CD14-positive monocyte (primary cell): ENCODE measurements around the gene CEBPB. TPM values are rescaled to one million over a fixed set of nuclear protein-coding genes. Genes with fewer than 3 reads are reported as not detected.

Experiments used
- DNase-seq, 3 donors: peaks; one replicate each; pipeline ENCODE4 v3.0.0-alpha.2; 2011 to 2022
- H2AFZ ChIP-seq: 2 replicates; pipeline ENCODE4 v1.6.0; 2012; ENCODE audit warnings: mild to moderate bottlenecking, low read depth, low read length, inconsistent platforms; ENCODE audit not compliant: insufficient read depth, poor library complexity, severe bottlenecking
- H3K27ac ChIP-seq, 2 donors: 1 replicate in 1 of 2; 2 replicates in 1 of 2; pipeline ENCODE4 v1.5.1; 2012 to 2013; ENCODE audit warnings: low read length in 2 of 2, control low read depth in 1 of 2, inconsistent platforms in 1 of 2, low read depth in 1 of 2, mild to moderate bottlenecking in 1 of 2
- H3K27me3 ChIP-seq, 2 donors: one replicate each; pipeline versions ENCODE4 v1.6.0 to v1.6.1; 2011 to 2013; ENCODE audit warnings: low read length in 2 of 2; ENCODE audit not compliant: control insufficient read depth in 2 of 2, insufficient read depth in 2 of 2
- H3K36me3 ChIP-seq, 2 donors: replicated peaks in 1 of 2; 1 replicate in 1 of 2; 2 replicates in 1 of 2; pipeline versions ENCODE4 v1.5.1 to v1.6.1; 2012 to 2013; ENCODE audit warnings: low read length in 2 of 2, control low read depth in 1 of 2, inconsistent platforms in 1 of 2, mild to moderate bottlenecking in 1 of 2; ENCODE audit not compliant: insufficient read depth in 2 of 2, control insufficient read depth in 1 of 2
- H3K4me1 ChIP-seq, 2 donors: 1 replicate in 1 of 2; 2 replicates in 1 of 2; pipeline versions ENCODE4 v1.5.1 to v1.6.1; 2012 to 2013; ENCODE audit warnings: low read length in 2 of 2, control low read depth in 1 of 2, inconsistent platforms in 1 of 2, mild to moderate bottlenecking in 1 of 2, moderate library complexity in 1 of 2; ENCODE audit not compliant: insufficient read depth in 2 of 2, control insufficient read depth in 1 of 2
- H3K4me2 ChIP-seq: replicated peaks from 2 replicates; pipeline ENCODE3; 2012; ENCODE audit warnings: low read length, moderate library complexity, mild to moderate bottlenecking; ENCODE audit not compliant: poor library complexity, severe bottlenecking; ENCODE audit errors: extremely low read depth
- H3K4me3 ChIP-seq, 3 experiments: fragments of 200-600 bp in 1 of 3; sonication (generic) in 1 of 3; replicated peaks in 1 of 3; 1 replicate in 2 of 3; 2 replicates in 1 of 3; pipeline ENCODE4 v1.5.1; 2011 to 2013; ENCODE audit warnings: low read length in 3 of 3, mild to moderate bottlenecking in 3 of 3, control low read depth in 2 of 3, low read depth in 2 of 3, inconsistent platforms in 1 of 3, moderate library complexity in 1 of 3
- H3K79me2 ChIP-seq: 2 replicates; pipeline ENCODE4 v1.6.0; 2012; ENCODE audit warnings: mild to moderate bottlenecking, control low read depth, inconsistent platforms, low read length, moderate library complexity; ENCODE audit not compliant: insufficient read depth
- H3K9ac ChIP-seq: 2 replicates; pipeline ENCODE4 v1.6.0; 2017; ENCODE audit warnings: low read length, mild to moderate bottlenecking; ENCODE audit not compliant: insufficient read depth, poor library complexity, severe bottlenecking
- H3K9me3 ChIP-seq, 2 donors: replicated peaks in 1 of 2; 1 replicate in 1 of 2; 2 replicates in 1 of 2; pipeline versions ENCODE4 v1.5.1 to v1.6.1; 2012 to 2013; ENCODE audit warnings: low read length in 2 of 2, control low read depth in 1 of 2; ENCODE audit not compliant: control insufficient read depth in 1 of 2, insufficient read depth in 1 of 2
- H4K20me1 ChIP-seq: 2 replicates; pipeline ENCODE4 v1.6.0; 2012; ENCODE audit warnings: mild to moderate bottlenecking, low read length, control low read depth, moderate library complexity; ENCODE audit not compliant: insufficient read depth
- H3K27ac Mint-ChIP-seq, 7 donors: one replicate each; pipeline ENCODE4 v1.8.0; 2020; ENCODE audit warnings: mild to moderate bottlenecking in 7 of 7, mixed read lengths in 7 of 7, moderate library complexity in 6 of 7, inconsistent platforms in 2 of 7
- H3K27me3 Mint-ChIP-seq, 3 donors: one replicate each; pipeline ENCODE4 v1.8.0; 2021 to 2022; ENCODE audit warnings: low read depth in 3 of 3, mild to moderate bottlenecking in 3 of 3, mixed read lengths in 3 of 3, moderate library complexity in 3 of 3, inconsistent platforms in 1 of 3
- H3K36me3 Mint-ChIP-seq, 2 donors: one replicate each; pipeline ENCODE4 v1.8.0; 2020; ENCODE audit warnings: mixed read lengths in 2 of 2, inconsistent platforms in 1 of 2, mild to moderate bottlenecking in 1 of 2
- H3K4me1 Mint-ChIP-seq: one replicate; pipeline ENCODE4 v1.8.0; 2020; ENCODE audit warnings: mild to moderate bottlenecking, mixed read lengths
- H3K4me3 Mint-ChIP-seq, 2 donors: one replicate each; pipeline ENCODE4 v1.8.0; 2020; ENCODE audit warnings: mild to moderate bottlenecking in 2 of 2, mixed read lengths in 2 of 2, moderate library complexity in 1 of 2
- H3K9me3 Mint-ChIP-seq, 7 donors: one replicate each; pipeline ENCODE4 v1.8.0; 2020 to 2022; ENCODE audit warnings: mixed read lengths in 7 of 7, mild to moderate bottlenecking in 6 of 7, moderate library complexity in 6 of 7, inconsistent platforms in 2 of 7
- WGBS: methylation state at CpG from one replicate; pipeline ENCODE4 v1.1.5; 2013; ENCODE audit warnings: missing lambda C conversion rate; ENCODE audit not compliant: insufficient coverage; 5-methylcytosine and 5-hydroxymethylcytosine counted together
- intact Hi-C, 2 donors: fragments of 100-400 bp; cut with micrococcal nuclease; formaldehyde crosslinking; loops; one replicate each; pipeline versions ENCODE4 v1.15.0 to v1.15.1; 2023
- polyA plus RNA-seq, 3 donors: library from polyadenylated mRNA; depleted of rRNA in 1 of 3; unstranded in 2 of 3; stranded (reverse) in 1 of 3; fragments of 300-500 nt in 2 of 3; fragments of >200 nt in 1 of 3; fragmentation: Illumina TruSeq in 2 of 3; gene quantifications; 1 replicate in 2 of 3; 2 replicates in 1 of 3; pipeline ENCODE4 v1.2.3, GENCODE V29; 2012 to 2021
- TF ChIP-seq, protein P1 (sequence below): fragments of 200-600 bp; IDR thresholded peaks from one replicate; pipeline ENCODE4 v1.8.0; 2022; ENCODE audit warnings: antibody characterized with exemption, mild to moderate bottlenecking

The CEBPB gene
- polyA plus RNA-seq, 3 donors = 52.4 to 445 (median 80.8) TPM

- Histone ChIP-seq H2AFZ (no peak overlapping the region), H3K79me2 (peaks cover 54% of the 10 kb centered on the region), H3K4me1 (peaks cover 69 to 73% of the 10 kb centered on the region in 2 donors)
Observed at GRCh38 chr20:50192364-50193198, 2.0 kb downstream of the CEBPB start.

More at GRCh38 chr20:50192364-50193198, 2.0 kb downstream of the CEBPB start:
- H3K36me3 Mint-ChIP-seq = peaks cover 36 to 40% of the 10 kb centered on the region in 2 donors
- H3K4me1 Mint-ChIP-seq = peaks cover 60% of the 10 kb centered on the region
- peaks cover 0 to 6% (median 0%) of the 10 kb centered on the region in 3 donors for H3K27me3 Mint-ChIP-seq
- H4K20me1 ChIP-seq = peaks cover 59% of the 10 kb centered on the region
- 35% methylated on average over 6 of the region's 25 CpGs for WGBS
- H3K4me3 ChIP-seq = peak overlapping the region; percentile 85 to 96 (median 96)
- peak overlapping the region; percentile 87 for H3K4me2 ChIP-seq
- H3K9me3 Mint-ChIP-seq = peaks cover 0 to 9% (median 0%) of the 10 kb centered on the region in 7 donors
- peak overlapping the region; percentile 90 to 97 (median 95) for H3K27ac Mint-ChIP-seq
- peak overlapping the region; percentile 88 to 90 for H3K27ac ChIP-seq
- H3K27me3 ChIP-seq = no peaks in the 10 kb centered on the region
- peak overlapping the region; percentile 97 to 100 for H3K4me3 Mint-ChIP-seq
- DNase-seq = peak; percentile 79 to 92 (median 89)
- intact Hi-C loops = loop anchor here in 1 of 2 donors (5.0 kb wide), 3 partner anchors 35 to 155 kb away; no protein-coding TSS in a partner anchor
- H3K9ac ChIP-seq = peak overlapping the region; percentile 99
- H3K36me3 ChIP-seq = peaks cover 24 to 30% of the 10 kb centered on the region in 2 donors
- H3K9me3 ChIP-seq = no peaks in the 10 kb centered on the region
- TF ChIP-seq, protein P1, sequence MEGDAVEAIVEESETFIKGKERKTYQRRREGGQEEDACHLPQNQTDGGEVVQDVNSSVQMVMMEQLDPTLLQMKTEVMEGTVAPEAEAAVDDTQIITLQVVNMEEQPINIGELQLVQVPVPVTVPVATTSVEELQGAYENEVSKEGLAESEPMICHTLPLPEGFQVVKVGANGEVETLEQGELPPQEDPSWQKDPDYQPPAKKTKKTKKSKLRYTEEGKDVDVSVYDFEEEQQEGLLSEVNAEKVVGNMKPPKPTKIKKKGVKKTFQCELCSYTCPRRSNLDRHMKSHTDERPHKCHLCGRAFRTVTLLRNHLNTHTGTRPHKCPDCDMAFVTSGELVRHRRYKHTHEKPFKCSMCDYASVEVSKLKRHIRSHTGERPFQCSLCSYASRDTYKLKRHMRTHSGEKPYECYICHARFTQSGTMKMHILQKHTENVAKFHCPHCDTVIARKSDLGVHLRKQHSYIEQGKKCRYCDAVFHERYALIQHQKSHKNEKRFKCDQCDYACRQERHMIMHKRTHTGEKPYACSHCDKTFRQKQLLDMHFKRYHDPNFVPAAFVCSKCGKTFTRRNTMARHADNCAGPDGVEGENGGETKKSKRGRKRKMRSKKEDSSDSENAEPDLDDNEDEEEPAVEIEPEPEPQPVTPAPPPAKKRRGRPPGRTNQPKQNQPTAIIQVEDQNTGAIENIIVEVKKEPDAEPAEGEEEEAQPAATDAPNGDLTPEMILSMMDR = no peak
